H1 (cell line): ENCODE data around the gene TMEM179B. TPM values are rescaled to one million over a fixed set of nuclear protein-coding genes. Genes with fewer than 3 reads are reported as not detected.
"Not testable (repeated sequence)": the region's sequence is repeated elsewhere in the genome, so short reads cannot be mapped to it uniquely, and the experiment has no call there.

Experiments
- CTCF ChIA-PET: fragments of 300-600 bp; sonication (Branson Sonifier 250); formaldehyde crosslinking; loops from one replicate; lab custom pipeline; 2021; ENCODE audit not compliant: partially characterized antibody; lab: Charles Lee
- POLR2A ChIA-PET: fragments of 300-600 bp; sonication (Branson Sonifier 250); formaldehyde crosslinking; loops from one replicate; lab custom pipeline; 2021; ENCODE audit warnings: inconsistent platforms; ENCODE audit not compliant: partially characterized antibody; lab: Charles Lee
- DNase-seq, 2 experiments: peaks; one replicate each; pipeline versions ENCODE4 v3.0.0 to v3.0.0-alpha.2; 2010 to 2022; ENCODE audit warnings: low spot score in 2 of 2, low read depth in 1 of 2, mixed read lengths in 1 of 2
- FAIRE-seq: peaks from 2 replicates; lab custom pipeline; 2011; peaks lifted over from hg19 to GRCh38; lab: Jason Lieb, UNC
- H2AFZ ChIP-seq: 2 replicates; pipeline ENCODE4 v1.8.1; 2012; ENCODE audit warnings: low read length, inconsistent platforms
- H2AK5ac ChIP-seq: 2 replicates; pipeline ENCODE4 v1.6.1; 2013; ENCODE audit warnings: low read depth, low read length
- H2BK120ac ChIP-seq: replicated peaks from 2 replicates; pipeline ENCODE3; 2013; ENCODE audit warnings: low read depth, low read length, inconsistent platforms
- H2BK12ac ChIP-seq: 2 replicates; pipeline ENCODE4 v1.6.1; 2013; ENCODE audit warnings: low read depth, low read length
- H2BK15ac ChIP-seq: 2 replicates; pipeline ENCODE4 v1.6.1; 2013; ENCODE audit warnings: low read length
- H2BK20ac ChIP-seq: 2 replicates; pipeline ENCODE4 v1.6.1; 2013; ENCODE audit warnings: low read length
- H2BK5ac ChIP-seq: 2 replicates; pipeline ENCODE4 v1.6.1; 2013; ENCODE audit warnings: low read depth, low read length
- H3K14ac ChIP-seq: 2 replicates; pipeline ENCODE4 v1.6.1; 2013; ENCODE audit warnings: inconsistent platforms; ENCODE audit not compliant: insufficient read length
- H3K18ac ChIP-seq: 2 replicates; pipeline ENCODE4 v1.6.1; 2013; ENCODE audit warnings: low read length; ENCODE audit errors: extremely low read depth
- H3K23ac ChIP-seq: 2 replicates; pipeline ENCODE4 v1.6.1; 2013; ENCODE audit warnings: inconsistent platforms; ENCODE audit not compliant: insufficient read length
- H3K23me2 ChIP-seq: 2 replicates; pipeline ENCODE4 v1.6.1; 2013; ENCODE audit warnings: low read depth, low read length
- H3K27ac ChIP-seq: 2 replicates; pipeline ENCODE4 v1.6.1; 2011; ENCODE audit warnings: low read depth, low read length, inconsistent platforms
- H3K27me3 ChIP-seq, 4 experiments: replicated peaks in 1 of 4; 1 replicate in 1 of 4; 2 replicates in 3 of 4; pipeline versions ENCODE4 v1.6.1 to v1.8.1; 2011 to 2013; ENCODE audit warnings: low read length in 3 of 4, mild to moderate bottlenecking in 3 of 4, inconsistent platforms in 2 of 4, mixed read lengths in 2 of 4, moderate library complexity in 1 of 4; ENCODE audit not compliant: control insufficient read depth in 3 of 4, insufficient read depth in 3 of 4; ENCODE audit errors: extremely low read depth in 1 of 4
- H3K36me3 ChIP-seq, 4 experiments: 2 replicates each; pipeline versions ENCODE4 v1.6.1 to v1.8.1; 2011 to 2013; ENCODE audit warnings: mild to moderate bottlenecking in 4 of 4, low read length in 3 of 4, moderate library complexity in 2 of 4, control low read depth in 1 of 4, inconsistent platforms in 1 of 4; ENCODE audit not compliant: insufficient read depth in 4 of 4, control insufficient read depth in 2 of 4
- H3K4ac ChIP-seq: replicated peaks from 2 replicates; pipeline ENCODE3; 2013; ENCODE audit warnings: low read length, low read depth, mixed read lengths, inconsistent platforms; ENCODE audit not compliant: insufficient read length
- H3K4me1 ChIP-seq, 4 experiments: replicated peaks in 1 of 4; 1 replicate in 1 of 4; 2 replicates in 3 of 4; pipeline versions ENCODE4 v1.6.1 to v1.8.1; 2011 to 2013; ENCODE audit warnings: low read length in 3 of 4, inconsistent platforms in 2 of 4, mixed read lengths in 1 of 4; ENCODE audit not compliant: insufficient read depth in 4 of 4, control insufficient read depth in 3 of 4
- H3K4me2 ChIP-seq, 2 experiments: 2 replicates each; pipeline versions ENCODE4 v1.6.1 to v1.8.1; 2011 to 2013; ENCODE audit warnings: low read depth in 2 of 2, low read length in 2 of 2, control low read depth in 1 of 2, inconsistent platforms in 1 of 2, mild to moderate bottlenecking in 1 of 2; ENCODE audit not compliant: insufficient read depth in 1 of 2
- H3K4me3 ChIP-seq, 4 experiments: fragments of 200-600, 300-600 bp in 1 of 4; sonication (generic), shearing (Covaris generic), sonication (Bioruptor Twin) in 1 of 4; 2 replicates each; pipeline versions ENCODE4 v1.5.1 to v1.8.1; 2011 to 2016; ENCODE audit warnings: low read length in 4 of 4, low read depth in 3 of 4, control low read depth in 2 of 4, inconsistent platforms in 2 of 4, mild to moderate bottlenecking in 2 of 4, mixed read lengths in 1 of 4, moderate library complexity in 1 of 4; ENCODE audit not compliant: insufficient read depth in 2 of 4; ENCODE audit errors: extremely low read depth in 1 of 4
- H3K56ac ChIP-seq: replicated peaks from 2 replicates; pipeline ENCODE3; 2013; ENCODE audit warnings: low read depth, mild to moderate bottlenecking, mixed read lengths, low read length, inconsistent platforms; ENCODE audit not compliant: insufficient read length
- H3K79me1 ChIP-seq: 2 replicates; pipeline ENCODE4 v1.6.1; 2013; ENCODE audit warnings: low read depth, low read length, control low read depth
- H3K79me2 ChIP-seq, 2 experiments: 2 replicates each; pipeline versions ENCODE4 v1.6.1 to v1.8.1; 2012 to 2013; ENCODE audit warnings: low read length in 2 of 2, mild to moderate bottlenecking in 2 of 2, inconsistent platforms in 1 of 2; ENCODE audit not compliant: insufficient read depth in 2 of 2, control insufficient read depth in 1 of 2
- H3K9ac ChIP-seq, 4 experiments: replicated peaks in 1 of 4; 1 replicate in 1 of 4; 2 replicates in 3 of 4; pipeline versions ENCODE4 v1.6.1 to v1.8.1; 2011 to 2013; ENCODE audit warnings: low read depth in 3 of 4, low read length in 3 of 4, control low read depth in 2 of 4, mild to moderate bottlenecking in 2 of 4, moderate library complexity in 2 of 4, inconsistent platforms in 1 of 4; ENCODE audit errors: extremely low read depth in 1 of 4
- H3K9me3 ChIP-seq, 2 experiments: 2 replicates each; pipeline versions ENCODE4 v1.6.1 to v1.8.1; 2012 to 2013; ENCODE audit warnings: mild to moderate bottlenecking in 2 of 2, moderate library complexity in 2 of 2, control low read depth in 1 of 2, inconsistent platforms in 1 of 2, low read depth in 1 of 2, low read length in 1 of 2, mixed read lengths in 1 of 2; ENCODE audit not compliant: insufficient read depth in 2 of 2
- H4K20me1 ChIP-seq, 2 experiments: replicated peaks in 1 of 2; 2 replicates each; pipeline versions ENCODE3 to v1.8.1; 2011 to 2013; ENCODE audit warnings: inconsistent platforms in 2 of 2, low read length in 2 of 2, mild to moderate bottlenecking in 1 of 2; ENCODE audit not compliant: insufficient read depth in 2 of 2, control insufficient read depth in 1 of 2
- H4K5ac ChIP-seq: 2 replicates; pipeline ENCODE4 v1.6.1; 2013; ENCODE audit warnings: low read length, low read depth, mixed read lengths, inconsistent platforms; ENCODE audit not compliant: insufficient read length
- H4K8ac ChIP-seq: 2 replicates; pipeline ENCODE4 v1.8.0; 2013; ENCODE audit warnings: mild to moderate bottlenecking, moderate library complexity, low read length, inconsistent platforms; ENCODE audit not compliant: insufficient read depth; ENCODE audit errors: extremely low read depth
- H4K91ac ChIP-seq: replicated peaks from 2 replicates; pipeline ENCODE3; 2013; ENCODE audit warnings: low read length, mixed read lengths, inconsistent platforms; ENCODE audit not compliant: insufficient read length
- ASH2L ChIP-seq: fragments of 200-600, 300-600 bp; sonication (generic); IDR thresholded peaks from one replicate; pipeline ENCODE4 v1.7.1; 2017; ENCODE audit warnings: low read length
- WGBS, 2 experiments: shearing (Covaris generic) in 1 of 2; methylation state at CpG; one replicate each; pipeline versions ENCODE4 v1.1.6 to v1.1.7; 2013 to 2015; ENCODE audit warnings: low lambda C conversion rate in 2 of 2, mixed read lengths in 2 of 2, inconsistent platforms in 1 of 2, low coverage in 1 of 2, missing lambda C conversion rate in 1 of 2; ENCODE audit not compliant: insufficient replicate concordance in 2 of 2, insufficient coverage in 1 of 2, insufficient read length in 1 of 2; ENCODE audit errors: extremely low coverage in 1 of 2, missing lambda C conversion rate in 1 of 2; 5-methylcytosine and 5-hydroxymethylcytosine counted together
- polyA plus RNA-seq, 7 experiments: library from polyadenylated mRNA; depleted of rRNA in 3 of 7; stranded (reverse) in 5 of 7; unstranded in 2 of 7; fragments of >200 nt in 5 of 7; fragments of 200-250 nt in 2 of 7; gene quantifications; 1 replicate in 5 of 7; 2 replicates in 1 of 7; 4 replicates in 1 of 7; pipeline versions ENCODE4 v1.2.1 to v1.2.3, GENCODE V29; 2011 to 2013; ENCODE audit warnings: missing spikeins in 2 of 7, mixed read lengths in 2 of 7
- total RNA-seq: library from RNA; stranded (reverse); fragmentation: NEBNext Ultra II Directional; extraction: Animal tissue kit (Norgen Biotek cat#: 25700); gene quantifications from 2 replicates; pipeline ENCODE4 v1.2.1, GENCODE V29; 2021

TMEM179B gene
- total and polyA plus RNA-seq, 2 of the 8 experiments (the other 6 are each of a cell fraction or from before 2014, with no cell fraction given), result 18.6 to 62.2 TPM

- TF ChIP-seq ASH2L, result no peak
Measured at GRCh38 chr11:62747475-62748160, 39.6 kb upstream of the TMEM179B start (continued).

GRCh38 chr11:62749931-62750330 lies 37.3 kb upstream of the TMEM179B start:
- peaks cover 16% of the 10 kb centered on the region for H3K79me1 ChIP-seq
- FAIRE-seq, H4K8ac ChIP-seq, H3K9ac ChIP-seq, DNase-seq, H3K23ac ChIP-seq, H2AK5ac ChIP-seq, H3K4me1 ChIP-seq, H3K9me3 ChIP-seq, H4K5ac ChIP-seq, H3K23me2 ChIP-seq, H2BK120ac ChIP-seq, H3K27me3 ChIP-seq, H3K4me3 ChIP-seq, H2BK20ac ChIP-seq, H3K4me2 ChIP-seq, H2BK15ac ChIP-seq, H3K18ac ChIP-seq, H4K91ac ChIP-seq, H2AFZ ChIP-seq, H3K14ac ChIP-seq, H2BK5ac ChIP-seq, H3K4ac ChIP-seq, H3K27ac ChIP-seq, H2BK12ac ChIP-seq, H3K56ac ChIP-seq: not testable (repeated sequence)
- CTCF ChIA-PET, result interaction anchor here (0.6 to 1.3 kb wide), 6 partner anchors 15 to 533 kb away, joined by 3 to 4 read pairs (median 4); partner anchors contain the start of gene TMEM179B
- H3K36me3 ChIP-seq, result peaks cover 14 to 34% (median 19%) of the 10 kb centered on the region in 4 experiments
- peaks cover 10 to 39% of the 10 kb centered on the region in 2 experiments for H3K79me2 ChIP-seq
- H4K20me1 ChIP-seq, result peaks cover 14 to 22% of the 10 kb centered on the region in 2 experiments
- POLR2A ChIA-PET, result interaction anchor here (0.9 to 16.9 kb wide), 4 partner anchors 9 to 36 kb away, joined by 3 to 192 read pairs (median 74); partner anchors contain the start of genes HNRNPUL2, TAF6L and TTC9C
- 85% methylated on average over 5 of the region's 5 CpGs; no CpG with 5 or more reads in 1 of the 2 experiments for WGBS, 2 experiments
